Glomerular endothelial cell (primary cell): ENCODE results near the gene NACA2. TPM values are rescaled to one million over a fixed set of nuclear protein-coding genes. Genes with fewer than 3 reads are reported as not detected.
"Not testable (repeated sequence)": the region's sequence is repeated elsewhere in the genome, so short reads cannot be mapped to it uniquely, and the experiment has no call there.

ENCODE experiments used
- DNase-seq: peaks from one replicate; pipeline ENCODE4 v3.0.0-alpha.2; 2011; ENCODE audit warnings: low read depth, low spot score; ENCODE audit errors: extremely low read depth
- total RNA-seq: library from RNA; depleted of rRNA; stranded (reverse); fragments of >200 nt; gene quantifications from 2 replicates; pipeline ENCODE4 v1.2.3, GENCODE V29; 2015

NACA2 gene
- total RNA-seq: not detected in 2 replicates

- no peak for DNase-seq
Observed at GRCh38 chr17:61591018-61591417, at the start of gene NACA2. NACA2 (minus strand) TSS chr17:61591219; CDS start chr17:61591180, 39 bp downstream.

GRCh38 chr17:61639818-61640217, 48.8 kb upstream of the NACA2 start:
- DNase-seq: no peak

GRCh38 chr17:61638087-61638486, 47.1 kb upstream of the NACA2 start:
- no peak for DNase-seq

GRCh38 chr17:61635913-61636432, 45.0 kb upstream of the NACA2 start:
- peak; percentile 45 for DNase-seq

- no peak for DNase-seq
Observed at GRCh38 chr17:61634942-61635538, 44.0 kb upstream of the NACA2 start.

GRCh38 chr17:61634011-61634539, 43.1 kb upstream of the NACA2 start:
- DNase-seq: no peak

GRCh38 chr17:61632826-61633225, 41.8 kb upstream of the NACA2 start:
- DNase-seq: no peak

- no peak for DNase-seq
Observed at GRCh38 chr17:61631800-61632199, 40.8 kb upstream of the NACA2 start.

GRCh38 chr17:61628158-61628557, 37.1 kb upstream of the NACA2 start:
- DNase-seq: not testable (repeated sequence)

GRCh38 chr17:61627658-61628057, 36.6 kb upstream of the NACA2 start:
- DNase-seq: no peak

GRCh38 chr17:61627125-61627524, 36.1 kb upstream of the NACA2 start:
- no peak for DNase-seq

- no peak for DNase-seq
Observed at GRCh38 chr17:61625564-61625963, 34.5 kb upstream of the NACA2 start.

- no peak for DNase-seq
Observed at GRCh38 chr17:61624951-61625350, 33.9 kb upstream of the NACA2 start.

GRCh38 chr17:61621317-61621716, 30.3 kb upstream of the NACA2 start:
- DNase-seq: no peak

- DNase-seq: no peak
Observed at GRCh38 chr17:61619953-61620352, 28.9 kb upstream of the NACA2 start.

- DNase-seq: no peak
Observed at GRCh38 chr17:61619493-61619892, 28.5 kb upstream of the NACA2 start.

- DNase-seq: no peak
Observed at GRCh38 chr17:61618950-61619349, 27.9 kb upstream of the NACA2 start.

- no peak for DNase-seq
Observed at GRCh38 chr17:61617330-61617729, 26.3 kb upstream of the NACA2 start.

- no peak for DNase-seq
Observed at GRCh38 chr17:61616783-61617182, 25.8 kb upstream of the NACA2 start.

GRCh38 chr17:61614219-61614618, 23.2 kb upstream of the NACA2 start:
- DNase-seq: no peak

GRCh38 chr17:61611323-61611722, 20.3 kb upstream of the NACA2 start:
- DNase-seq: no peak

- no peak for DNase-seq
Observed at GRCh38 chr17:61605692-61606091, 14.7 kb upstream of the NACA2 start.

GRCh38 chr17:61601297-61601696, 10.3 kb upstream of the NACA2 start:
- DNase-seq: no peak
